Measurements from ENCODE around the gene HIGD1A.

HIGD1A gene

GRCh38 chr3:42799376-42799775, 4.9 kb downstream of the HIGD1A start:
- no peak for DNase-seq

- DNase-seq: no peak
These were observed 7.9 kb downstream of the HIGD1A start for GRCh38 chr3:42796332-42796885.

GRCh38 chr3:42795621-42796181, 8.6 kb downstream of the HIGD1A start:
- DNase-seq: no peak

GRCh38 chr3:42790714-42791229, 13.5 kb downstream of the HIGD1A start:
- DNase-seq: no peak

GRCh38 chr3:42786631-42787030, 17.7 kb downstream of the HIGD1A start:
- no peak for DNase-seq

- DNase-seq: no peak
These were observed 18.1 kb downstream of the HIGD1A start for GRCh38 chr3:42786212-42786611.

- DNase-seq: no peak
These were observed 23.2 kb downstream of the HIGD1A start for GRCh38 chr3:42780892-42781700.

- no peak for DNase-seq
These were observed 23.9 kb downstream of the HIGD1A start for GRCh38 chr3:42780398-42780797.

GRCh38 chr3:42778644-42779043, 25.6 kb downstream of the HIGD1A start:
- no peak for DNase-seq

GRCh38 chr3:42773409-42773751, 30.9 kb downstream of the HIGD1A start:
- no peak for DNase-seq

GRCh38 chr3:42772670-42773408, 31.5 kb downstream of the HIGD1A start, which contains the start of gene CCDC13:
Gene CCDC13, minus strand, starts transcription at chr3:42773253. Its CDS starts 14,908 bp downstream, at chr3:42758345.
- peak; percentile 95 for DNase-seq

GRCh38 chr3:42771271-42771670, 33.0 kb downstream of the HIGD1A start:
- DNase-seq: no peak

- DNase-seq: no peak
These were observed 34.7 kb downstream of the HIGD1A start for GRCh38 chr3:42769477-42770131.

- no peak for DNase-seq
These were observed 39.6 kb downstream of the HIGD1A start for GRCh38 chr3:42764561-42765295.

GRCh38 chr3:42764115-42764514, 40.2 kb downstream of the HIGD1A start:
- no peak for DNase-seq

GRCh38 chr3:42763021-42763420, 41.3 kb downstream of the HIGD1A start:
- DNase-seq: no peak

- DNase-seq: no peak
These were observed 42.1 kb downstream of the HIGD1A start for GRCh38 chr3:42762046-42762724.

- DNase-seq: no peak
These were observed 46.2 kb downstream of the HIGD1A start for GRCh38 chr3:42758126-42758525.

GRCh38 chr3:42756681-42757213, 47.5 kb downstream of the HIGD1A start:
- no peak for DNase-seq

- DNase-seq: no peak
These were observed 48.4 kb downstream of the HIGD1A start for GRCh38 chr3:42755681-42756578.

All from stimulated activated CD4-positive, alpha-beta T cell treated with anti-CD3 and anti-CD28 coated beads, Interleukin-15, amount 100 ng/mL, for 24 hours (primary cell).